ENCODE data around the gene FOS. TPM values are rescaled to one million over a fixed set of nuclear protein-coding genes. Genes with fewer than 3 reads are reported as not detected.
A peak's percentile ranks its signal among the peaks of the same experiment; 100 is the strongest.

The FOS gene
- total and polyA plus RNA-seq, 7 donors, result 108 to 1,048 (median 374) TPM

GRCh38 chr14:75290851-75291250 is 12.2 kb downstream of the FOS start:
- Histone ChIP-seq H3K36me3 (no peaks in the 10 kb centered on the region), H3K4me1 (peaks cover 0 to 24% (median 15%) of the 10 kb centered on the region in 4 donors), H3K27ac (no peak overlapping the region), H3K4me3 (no peak overlapping the region), H3K9me3 (no peaks in the 10 kb centered on the region), H3K27me3 (no peaks in the 10 kb centered on the region)
- no peak for DNase-seq
- TF ChIP-seq EP300 (IDR thresholded peaks at IDR 0.05), result no peak
- no peak for TF ChIP-seq CTCF (IDR thresholded peaks at IDR 0.05)
- no peak for TF ChIP-seq POLR2AphosphoS5 (IDR thresholded peaks at IDR 0.05)
- no peak for TF ChIP-seq POLR2A (IDR thresholded peaks at IDR 0.05)
- intact Hi-C loops (cut with DNase I), result no loop called here
- 91 to 94% methylated on average over 3 of the region's 3 CpGs for WGBS, 2 donors

- Histone ChIP-seq H3K27me3 (no peaks in the 10 kb centered on the region), H3K27ac (no peak overlapping the region), H3K36me3 (no peaks in the 10 kb centered on the region), H3K4me1 (peaks cover 0 to 29% (median 19%) of the 10 kb centered on the region in 4 donors), H3K4me3 (no peak overlapping the region), H3K9me3 (no peaks in the 10 kb centered on the region)
- intact Hi-C loops (cut with DNase I), result no loop called here
- DNase-seq, result peak; percentile 43
- 88% methylated on average over 5 of the region's 5 CpGs for WGBS, 2 donors
- TF ChIP-seq EP300 (IDR thresholded peaks at IDR 0.05) (no peak), POLR2AphosphoS5 (IDR thresholded peaks at IDR 0.05) (no peak), POLR2A (IDR thresholded peaks at IDR 0.05) (no peak), CTCF (IDR thresholded peaks at IDR 0.05) (no peak)
Observed at GRCh38 chr14:75291331-75291730, 12.7 kb downstream of the FOS start.

- H3K36me3 ChIP-seq, result no peaks in the 10 kb centered on the region
- H3K9me3 ChIP-seq, result no peaks in the 10 kb centered on the region
- no peak overlapping the region for H3K4me3 ChIP-seq
- intact Hi-C loops (cut with DNase I), result no loop called here
- TF ChIP-seq POLR2A (IDR thresholded peaks at IDR 0.05) (no peak), EP300 (IDR thresholded peaks at IDR 0.05) (no peak), CTCF (IDR thresholded peaks at IDR 0.05) (no peak), POLR2AphosphoS5 (IDR thresholded peaks at IDR 0.05) (no peak)
- peak; percentile 50 for DNase-seq
- no peaks in the 10 kb centered on the region for H3K27me3 ChIP-seq
- H3K4me1 ChIP-seq, result peaks cover 0 to 31% (median 21%) of the 10 kb centered on the region in 4 donors
- 89% methylated on average over 9 of the region's 9 CpGs for WGBS, 2 donors
- no peak overlapping the region for H3K27ac ChIP-seq
Observed at GRCh38 chr14:75292101-75292563, 13.5 kb downstream of the FOS start.

- intact Hi-C loops (cut with DNase I), result no loop called here
- Histone ChIP-seq H3K27me3 (no peaks in the 10 kb centered on the region), H3K4me1 (peaks cover 0 to 31% (median 21%) of the 10 kb centered on the region in 4 donors), H3K36me3 (no peaks in the 10 kb centered on the region), H3K9me3 (no peaks in the 10 kb centered on the region), H3K27ac (peak overlapping the region; percentile 88 to 96 (median 93)), H3K4me3 (no peak overlapping the region)
- 94 to 96% methylated on average over 7 of the region's 7 CpGs for WGBS, 2 donors
- TF ChIP-seq CTCF (IDR thresholded peaks at IDR 0.05) (no peak), EP300 (IDR thresholded peaks at IDR 0.05) (no peak), POLR2A (IDR thresholded peaks at IDR 0.05) (no peak), POLR2AphosphoS5 (IDR thresholded peaks at IDR 0.05) (no peak)
- DNase-seq, result peak; percentile 36
Observed at GRCh38 chr14:75292886-75293285, 14.3 kb downstream of the FOS start.

Measured in sigmoid colon (tissue), 7 donors.